ENCODE results near the gene SP140. TPM values are rescaled to one million over a fixed set of nuclear protein-coding genes. Genes with fewer than 3 reads are reported as not detected.

Gene SP140
- total RNA-seq, 1 donor from 2014 or later, result 0.11 TPM

- no peaks in the 10 kb centered on the region for H3K4me1 ChIP-seq
- H3K4me3 ChIP-seq, result no peak overlapping the region
- intact Hi-C loops (cut with DNase I), result no loop called here
- no peaks in the 10 kb centered on the region for H3K27me3 ChIP-seq
- no peak for DNase-seq (ENCODE audit: low spot score in 2 of 2)
- H3K27ac ChIP-seq, result no peak overlapping the region
- TF ChIP-seq CTCF (IDR thresholded peaks at IDR 0.05), result no peak
- no peaks in the 10 kb centered on the region for H3K36me3 ChIP-seq
- no peaks in the 10 kb centered on the region for H3K9me3 ChIP-seq
Observed at GRCh38 chr2:230295192-230295591, 69.7 kb downstream of the SP140 start.

GRCh38 chr2:230296917-230297316 lies 71.4 kb downstream of the SP140 start:
- intact Hi-C loops (cut with DNase I), result no loop called here
- no peaks in the 10 kb centered on the region for H3K27me3 ChIP-seq
- H3K36me3 ChIP-seq, result no peaks in the 10 kb centered on the region
- H3K4me1 ChIP-seq, result no peaks in the 10 kb centered on the region
- H3K4me3 ChIP-seq, result no peak overlapping the region
- H3K27ac ChIP-seq, result no peak overlapping the region
- no peak for DNase-seq (ENCODE audit: low spot score in 2 of 2)
- no peak for TF ChIP-seq CTCF (IDR thresholded peaks at IDR 0.05)
- H3K9me3 ChIP-seq, result peaks cover 0 to 2% of the 10 kb centered on the region in 2 donors

- no peaks in the 10 kb centered on the region for H3K4me1 ChIP-seq
- peaks cover 0 to 6% of the 10 kb centered on the region in 2 donors for H3K9me3 ChIP-seq
- intact Hi-C loops (cut with DNase I), result no loop called here
- no peak for TF ChIP-seq CTCF (IDR thresholded peaks at IDR 0.05)
- no peak overlapping the region for H3K27ac ChIP-seq
- DNase-seq (ENCODE audit: low spot score in 2 of 2), result no peak
- no peak overlapping the region for H3K4me3 ChIP-seq
- H3K27me3 ChIP-seq, result no peaks in the 10 kb centered on the region
- H3K36me3 ChIP-seq, result no peaks in the 10 kb centered on the region
Observed at GRCh38 chr2:230299618-230300017, 74.1 kb downstream of the SP140 start.

- H3K9me3 ChIP-seq, result peaks cover 0 to 6% of the 10 kb centered on the region in 2 donors
- TF ChIP-seq CTCF (IDR thresholded peaks at IDR 0.05), result no peak
- H3K27me3 ChIP-seq, result no peaks in the 10 kb centered on the region
- no peak overlapping the region for H3K4me3 ChIP-seq
- intact Hi-C loops (cut with DNase I), result no loop called here
- no peaks in the 10 kb centered on the region for H3K36me3 ChIP-seq
- no peak overlapping the region for H3K27ac ChIP-seq
- no peak for DNase-seq (ENCODE audit: low spot score in 2 of 2)
- H3K4me1 ChIP-seq, result no peaks in the 10 kb centered on the region
Observed at GRCh38 chr2:230305416-230306275, 80.1 kb downstream of the SP140 start.

- intact Hi-C loops (cut with DNase I), result no loop called here
- no peak for DNase-seq (ENCODE audit: low spot score in 2 of 2)
- no peak overlapping the region for H3K27ac ChIP-seq
- no peaks in the 10 kb centered on the region for H3K4me1 ChIP-seq
- no peaks in the 10 kb centered on the region for H3K36me3 ChIP-seq
- no peaks in the 10 kb centered on the region for H3K27me3 ChIP-seq
- TF ChIP-seq CTCF (IDR thresholded peaks at IDR 0.05), result no peak
- H3K4me3 ChIP-seq, result no peak overlapping the region
- H3K9me3 ChIP-seq, result peaks cover 0 to 4% of the 10 kb centered on the region in 2 donors
Observed at GRCh38 chr2:230306474-230306873, 80.9 kb downstream of the SP140 start.
